ENCODE measurements around the gene CASP14. TPM values are rescaled to one million over a fixed set of nuclear protein-coding genes. Genes with fewer than 3 reads are reported as not detected.

The CASP14 gene, protein sequence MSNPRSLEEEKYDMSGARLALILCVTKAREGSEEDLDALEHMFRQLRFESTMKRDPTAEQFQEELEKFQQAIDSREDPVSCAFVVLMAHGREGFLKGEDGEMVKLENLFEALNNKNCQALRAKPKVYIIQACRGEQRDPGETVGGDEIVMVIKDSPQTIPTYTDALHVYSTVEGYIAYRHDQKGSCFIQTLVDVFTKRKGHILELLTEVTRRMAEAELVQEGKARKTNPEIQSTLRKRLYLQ
- not detected for total RNA-seq
- polyA plus RNA-seq (ENCODE audit: insufficient read length in 6 of 6): under 1 TPM in 2 of 6 donors, not detected in 4; 0.10 to 0.11 TPM
- long read RNA-seq, donor 1: 0 reads
- long read RNA-seq, donor 2: 0 reads
- long read RNA-seq, donor 3: 0 reads
- long read RNA-seq, donor 4: 0 reads
- long read RNA-seq, donor 5: 0 reads
- long read RNA-seq, donor 6: 0 reads
- long read RNA-seq, donor 7: 0 reads
- long read RNA-seq, donor 8: 0 reads
- long read RNA-seq, donor 9: 0 reads
- long read RNA-seq, donor 10: 0 reads
- long read RNA-seq, donor 11: 0 reads
- long read RNA-seq, donor 12: 0 reads

GRCh38 chr19:15048885-15049541 lies at the start of gene CASP14:
Gene CASP14, plus strand, starts transcription at chr19:15049480. Its CDS starts 2,772 bp downstream, at chr19:15052252.
- TF ChIP-seq, protein P1, sequence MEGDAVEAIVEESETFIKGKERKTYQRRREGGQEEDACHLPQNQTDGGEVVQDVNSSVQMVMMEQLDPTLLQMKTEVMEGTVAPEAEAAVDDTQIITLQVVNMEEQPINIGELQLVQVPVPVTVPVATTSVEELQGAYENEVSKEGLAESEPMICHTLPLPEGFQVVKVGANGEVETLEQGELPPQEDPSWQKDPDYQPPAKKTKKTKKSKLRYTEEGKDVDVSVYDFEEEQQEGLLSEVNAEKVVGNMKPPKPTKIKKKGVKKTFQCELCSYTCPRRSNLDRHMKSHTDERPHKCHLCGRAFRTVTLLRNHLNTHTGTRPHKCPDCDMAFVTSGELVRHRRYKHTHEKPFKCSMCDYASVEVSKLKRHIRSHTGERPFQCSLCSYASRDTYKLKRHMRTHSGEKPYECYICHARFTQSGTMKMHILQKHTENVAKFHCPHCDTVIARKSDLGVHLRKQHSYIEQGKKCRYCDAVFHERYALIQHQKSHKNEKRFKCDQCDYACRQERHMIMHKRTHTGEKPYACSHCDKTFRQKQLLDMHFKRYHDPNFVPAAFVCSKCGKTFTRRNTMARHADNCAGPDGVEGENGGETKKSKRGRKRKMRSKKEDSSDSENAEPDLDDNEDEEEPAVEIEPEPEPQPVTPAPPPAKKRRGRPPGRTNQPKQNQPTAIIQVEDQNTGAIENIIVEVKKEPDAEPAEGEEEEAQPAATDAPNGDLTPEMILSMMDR (IDR thresholded peaks at IDR 0.05): no peak
- Histone ChIP-seq H3K27me3 (peaks cover 4 to 22% of the 10 kb centered on the region in 2 donors), H3K4me1 (no peaks in the 10 kb centered on the region), H3K9me3 (no peaks in the 10 kb centered on the region), H3K4me3 (no peak within 1 kb of the TSS), H3K27ac (no peak within 1 kb of the TSS), H3K36me3 (no peaks in the 10 kb centered on the region)
- no peak for DNase-seq
- ATAC-seq: no peak
- intact Hi-C loops (cut with DNase I): no loop called here

- Histone ChIP-seq H3K27ac (no peak overlapping the region), H3K4me3 (no peak overlapping the region), H3K9me3 (no peaks in the 10 kb centered on the region), H3K4me1 (no peaks in the 10 kb centered on the region), H3K27me3 (peaks cover 12 to 75% of the 10 kb centered on the region in 2 donors), H3K36me3 (no peaks in the 10 kb centered on the region)
- intact Hi-C loops (cut with DNase I): no loop called here
- DNase-seq (no peak), ATAC-seq (no peak)
- TF ChIP-seq, protein P1 (IDR thresholded peaks at IDR 0.05): no peak
Observed at GRCh38 chr19:15008308-15008707, 41.0 kb upstream of the CASP14 start.

- intact Hi-C loops (cut with DNase I): no loop called here
- H3K9me3 ChIP-seq: no peaks in the 10 kb centered on the region
- H3K27ac ChIP-seq: no peak overlapping the region
- DNase-seq (no peak), ATAC-seq (no peak)
- H3K4me1 ChIP-seq: no peaks in the 10 kb centered on the region
- H3K36me3 ChIP-seq: no peaks in the 10 kb centered on the region
- TF ChIP-seq, protein P1 (IDR thresholded peaks at IDR 0.05): no peak
- no peak overlapping the region for H3K4me3 ChIP-seq
- H3K27me3 ChIP-seq: peaks cover 12 to 85% of the 10 kb centered on the region in 2 donors
Observed at GRCh38 chr19:15010501-15011300, 38.6 kb upstream of the CASP14 start.

DNA sequence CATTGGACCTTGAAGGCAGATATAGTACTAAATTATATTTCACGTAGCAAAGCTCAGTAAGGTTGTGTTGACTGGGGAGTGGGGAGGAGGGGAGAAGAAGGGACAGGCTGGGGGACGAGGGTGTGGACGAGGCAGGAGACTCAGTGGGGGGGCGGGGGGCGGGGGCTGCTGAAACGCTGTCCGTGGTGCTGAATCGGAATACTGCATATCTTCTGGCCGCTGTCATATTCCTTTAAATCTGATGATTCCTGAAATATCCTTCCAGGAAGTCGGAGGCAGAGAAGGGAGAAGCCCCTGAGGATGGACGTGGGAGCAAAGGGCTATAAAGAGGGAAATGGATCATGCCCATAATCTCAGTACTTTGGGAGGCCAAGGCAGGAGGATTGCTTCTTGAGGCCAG lies 34.7 kb upstream of the CASP14 start:
- Histone ChIP-seq H3K27me3 (peaks cover 12 to 93% of the 10 kb centered on the region in 2 donors), H3K27ac (no peak overlapping the region), H3K4me1 (no peaks in the 10 kb centered on the region), H3K9me3 (no peaks in the 10 kb centered on the region), H3K36me3 (no peaks in the 10 kb centered on the region), H3K4me3 (no peak overlapping the region)
- ATAC-seq (no peak), DNase-seq (no peak)
- TF ChIP-seq, protein P1 (IDR thresholded peaks at IDR 0.05): no peak
- intact Hi-C loops (cut with DNase I): no loop called here
